Psoas muscle (tissue), 8 donors: ENCODE data around the gene XIAP. TPM values are rescaled to one million over a fixed set of nuclear protein-coding genes. Genes with fewer than 3 reads are reported as not detected.
A peak's percentile ranks its signal among the peaks of the same experiment; 100 is the strongest.

Experiments used
- ATAC-seq, 4 donors: fragments of 200-7000 bp; cut with Tn5 transposase; one replicate each; pipeline ENCODE4 v1.9.1; 2020; ENCODE audit warnings: moderate library complexity in 3 of 4, mild to moderate bottlenecking in 2 of 4
- DNase-seq, 2 donors: peaks; one replicate each; pipeline ENCODE4 v3.0.0-alpha.2; 2020
- H3K27ac ChIP-seq: fragments of 200-600 bp; one replicate; pipeline ENCODE4 v1.8.0; 2022
- H3K27me3 ChIP-seq, 3 donors: fragments of 200-600 bp in 1 of 3; one replicate each; pipeline versions ENCODE4 v1.6.1 to v1.8.0; 2013 to 2022; ENCODE audit warnings: low read length in 2 of 3, mild to moderate bottlenecking in 2 of 3, moderate library complexity in 1 of 3; ENCODE audit not compliant: insufficient read depth in 3 of 3
- H3K36me3 ChIP-seq, 2 donors: fragments of 200-600 bp in 1 of 2; one replicate each; pipeline versions ENCODE4 v1.6.1 to v1.8.0; 2013 to 2022; ENCODE audit warnings: low read depth in 1 of 2, mild to moderate bottlenecking in 1 of 2, moderate library complexity in 1 of 2; ENCODE audit not compliant: insufficient read depth in 1 of 2
- H3K4me1 ChIP-seq: fragments of 200-600 bp; one replicate; pipeline ENCODE4 v1.8.0; 2022
- H3K4me3 ChIP-seq: fragments of 200-600 bp; one replicate; pipeline ENCODE4 v1.8.0; 2022; ENCODE audit warnings: mild to moderate bottlenecking
- H3K9me3 ChIP-seq: fragments of 200-600 bp; one replicate; pipeline ENCODE4 v1.8.0; 2022
- CTCF ChIP-seq: fragments of 200-600 bp; IDR thresholded peaks from one replicate; pipeline ENCODE4 v1.8.0; 2022; ENCODE audit warnings: antibody characterized with exemption
- WGBS, 3 donors: extraction: QIAGEN DNeasy Blood & Tissue Kit; methylation state at CpG; one replicate each; pipeline versions ENCODE4 v1.1.6 to v1.1.7; 2013; 5-methylcytosine and 5-hydroxymethylcytosine counted together
- intact Hi-C, 2 donors: fragments of 100-400 bp; cut with DNase I; formaldehyde crosslinking; loops; one replicate each; pipeline versions ENCODE4 v1.11.0 to v1.14.2; 2022
- polyA plus RNA-seq, 3 donors: library from polyadenylated mRNA; stranded (reverse); fragments of 200-250 nt; gene quantifications; one replicate each; pipeline ENCODE4 v1.2.3, GENCODE V29; 2013
- total RNA-seq, 4 donors: library from RNA; stranded (reverse); fragmentation: NEBNext Ultra II Directional in 2 of 4; extraction: Animal tissue kit (Norgen Biotek cat#: 25700) in 2 of 4; gene quantifications; one replicate each; pipeline versions ENCODE4 v1.2.1 to v1.2.4, GENCODE V29; 2021 to 2023
- donor health status: healthy with polysubstance abuse.
- donor health status: DM: no; HTN: no; CAD: no; lungs with moderate emphysema.
- donor health status: Bipolar disorder and iron deficiency.
- donor health status: healthy.
- donor health status: DM: yes; HTN: yes; CAD: no.
- donor health status: DM: no; HTN: no; CAD: no.
- donor health status: DM: no; HTN: no; CAD: no.
- donor health status: DM: yes; HTN: yes; CAD: no.

Gene XIAP
- total and polyA plus RNA-seq, 7 donors: 7.5 to 40.1 (median 34.8) TPM

DNA sequence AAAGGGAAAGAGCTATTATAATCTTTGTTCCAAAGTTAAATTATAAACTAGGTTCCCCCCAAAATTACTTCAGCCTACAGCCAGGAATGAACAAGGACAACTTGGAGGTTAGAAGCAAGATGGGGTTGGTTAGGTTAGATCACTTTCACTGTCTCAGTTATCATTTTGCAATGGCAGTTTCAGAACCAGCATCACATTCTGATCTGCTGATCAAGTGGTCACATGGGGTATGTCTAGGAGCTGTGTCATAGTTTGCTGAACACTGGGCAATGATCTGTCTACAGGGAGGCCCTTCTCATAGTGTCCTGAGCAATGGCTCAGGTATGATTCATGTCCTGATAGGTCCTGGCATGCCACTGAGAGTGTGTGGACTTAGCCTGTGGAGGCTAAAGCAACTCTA, 41.6 kb upstream of the XIAP start:
- Histone ChIP-seq H3K4me3 (no peak overlapping the region), H3K36me3 (no peaks in the 10 kb centered on the region), H3K9me3 (no peaks in the 10 kb centered on the region), H3K4me1 (no peaks in the 10 kb centered on the region), H3K27ac (no peak overlapping the region), H3K27me3 (no peaks in the 10 kb centered on the region)
- ATAC-seq (no peak), DNase-seq (no peak)
- intact Hi-C loops: no loop called here
- TF ChIP-seq CTCF: no peak

DNA sequence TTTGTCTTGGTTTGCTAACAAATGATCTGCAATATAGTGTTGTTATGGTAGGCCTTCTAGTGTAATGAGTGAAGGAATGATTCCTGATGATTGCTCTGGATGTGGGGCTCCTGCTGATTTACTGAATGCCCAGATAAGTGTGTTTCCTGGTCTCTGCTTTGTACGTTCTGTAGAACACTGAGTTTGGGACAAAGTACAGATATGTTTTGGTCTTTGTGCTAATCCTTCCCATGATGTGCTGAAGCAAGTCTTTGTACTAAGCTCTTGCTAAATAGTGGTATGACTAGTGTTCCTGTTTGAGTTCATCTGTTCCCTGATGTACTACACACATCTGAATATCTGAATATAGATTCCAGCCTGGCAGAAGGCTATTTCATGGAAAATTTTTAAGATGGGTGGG, 36.9 kb upstream of the XIAP start:
- DNase-seq (no peak), ATAC-seq (no peak)
- no peak for TF ChIP-seq CTCF
- intact Hi-C loops: no loop called here
- no peaks in the 10 kb centered on the region for H3K36me3 ChIP-seq
- H3K27me3 ChIP-seq: no peaks in the 10 kb centered on the region
- no peak overlapping the region for H3K27ac ChIP-seq
- no peaks in the 10 kb centered on the region for H3K9me3 ChIP-seq
- H3K4me1 ChIP-seq: no peaks in the 10 kb centered on the region
- WGBS, 3 donors: 63 to 94% (median 79%) methylated on average over 1 of the region's 1 CpG
- H3K4me3 ChIP-seq: no peak overlapping the region

DNA sequence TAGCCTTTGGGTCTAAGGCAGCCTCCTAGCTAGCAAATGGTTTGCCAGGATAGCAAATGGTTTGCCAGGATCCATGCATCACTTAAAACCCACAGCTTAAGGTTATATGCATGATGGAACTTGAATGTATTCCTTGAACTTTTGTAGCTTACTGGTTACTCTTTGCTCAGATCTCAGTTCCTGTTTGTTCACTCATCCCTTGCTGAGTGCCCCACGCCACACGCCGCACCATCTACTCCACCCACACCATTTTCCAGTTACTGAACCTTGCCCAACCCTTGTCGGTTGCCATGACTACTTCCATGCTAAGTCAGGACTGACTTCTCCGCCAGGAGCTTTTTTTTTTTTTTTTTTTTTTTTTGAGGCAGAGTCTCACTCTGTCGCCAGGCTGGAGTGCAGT, 29.5 kb upstream of the XIAP start:
- Histone ChIP-seq H3K27ac (no peak overlapping the region), H3K4me3 (no peak overlapping the region), H3K9me3 (no peaks in the 10 kb centered on the region), H3K36me3 (no peaks in the 10 kb centered on the region), H3K27me3 (no peaks in the 10 kb centered on the region), H3K4me1 (no peaks in the 10 kb centered on the region)
- ATAC-seq (no peak), DNase-seq (no peak)
- no peak for TF ChIP-seq CTCF
- 54 to 75% (median 67%) methylated on average over 5 to 6 of the region's 6 CpGs for WGBS, 3 donors
- intact Hi-C loops: loop anchor here in 1 of 2 donors (5.0 to 10.0 kb wide), 2 partner anchors 134 to 242 kb away; partner anchors contain the start of gene STAG2

DNA sequence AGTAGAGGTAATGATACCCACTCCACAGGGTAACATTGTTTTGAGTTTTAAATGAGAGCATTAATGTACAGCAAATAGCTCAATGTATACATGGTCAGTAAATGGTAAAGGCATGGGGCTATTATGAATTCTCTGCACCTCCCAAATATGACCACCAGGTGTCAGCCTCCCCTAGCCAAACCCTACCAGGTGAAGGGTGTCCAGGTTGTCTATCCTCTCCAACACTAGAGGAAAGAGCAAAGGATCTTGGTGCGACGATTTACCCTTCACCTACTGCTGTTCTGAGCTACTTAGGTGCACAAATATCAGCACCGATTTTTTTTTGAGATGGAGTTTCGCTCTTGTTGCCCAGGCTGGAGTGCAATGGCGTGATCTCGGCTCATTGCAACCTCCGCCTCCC, 26.5 kb upstream of the XIAP start:
- H3K9me3 ChIP-seq: no peaks in the 10 kb centered on the region
- no peaks in the 10 kb centered on the region for H3K4me1 ChIP-seq
- WGBS, 3 donors: 44 to 49% (median 44%) methylated on average over 7 of the region's 7 CpGs
- H3K27ac ChIP-seq: no peak overlapping the region
- no peaks in the 10 kb centered on the region for H3K36me3 ChIP-seq
- DNase-seq (no peak), ATAC-seq (peak; percentile 81 to 90 (median 84))
- H3K4me3 ChIP-seq: no peak overlapping the region
- TF ChIP-seq CTCF: peak; percentile 83
- no peaks in the 10 kb centered on the region for H3K27me3 ChIP-seq
- intact Hi-C loops: loop anchor here in 1 of 2 donors (5.0 to 10.0 kb wide), 2 partner anchors 131 to 239 kb away; partner anchors contain the start of gene STAG2

GRCh38 chrX:123834116-123834515, 25.7 kb upstream of the XIAP start:
- Histone ChIP-seq H3K4me3 (no peak overlapping the region), H3K27me3 (no peaks in the 10 kb centered on the region), H3K27ac (peak overlapping the region; percentile 4), H3K36me3 (no peaks in the 10 kb centered on the region), H3K4me1 (no peaks in the 10 kb centered on the region), H3K9me3 (no peaks in the 10 kb centered on the region)
- peak in 1 of 4 donors; percentile 59 for ATAC-seq
- no peak for DNase-seq
- TF ChIP-seq CTCF: no peak
- intact Hi-C loops: loop anchor here in 1 of 2 donors (5.0 to 10.0 kb wide), 2 partner anchors 131 to 238 kb away; partner anchors contain the start of gene STAG2
- 18 to 45% (median 22%) methylated on average over 1 of the region's 1 CpG for WGBS, 3 donors
